SK-N-SH (cell line): ENCODE measurements around the gene STT3A. TPM values are rescaled to one million over a fixed set of nuclear protein-coding genes. Genes with fewer than 3 reads are reported as not detected.

ENCODE experiments used
- CTCF ChIA-PET: fragments of 300-600, 350-600 bp; formaldehyde crosslinking; extraction: SDS; loops from one replicate; lab custom pipeline; 2021; lab: Yijun Ruan, JAX
- POLR2A ChIA-PET: fragments of 350-600 bp; sonication (Branson Sonifier 250); formaldehyde crosslinking; extraction: SDS; loops from one replicate; lab custom pipeline; 2020; ENCODE audit warnings: antibody characterized with exemption, inconsistent platforms; lab: Yijun Ruan, JAX
- DNase-seq: peaks from one replicate; pipeline ENCODE4 v3.0.0; 2012
- H2AFZ ChIP-seq: fragments of 200-600 bp; sonication (generic); 2 replicates; pipeline ENCODE4 v1.8.1; 2016; ENCODE audit warnings: antibody characterized with exemption, mild to moderate bottlenecking, low read depth
- H3F3A ChIP-seq: fragments of 200-600 bp; sonication (generic); replicated peaks from 2 replicates; pipeline ENCODE3; 2016; ENCODE audit warnings: antibody characterized with exemption, mild to moderate bottlenecking; ENCODE audit not compliant: insufficient read depth
- H3K27ac ChIP-seq, 2 experiments: fragments of 200-500 bp in 1 of 2; fragments of 200-600 bp in 1 of 2; sonication (Bioruptor generic) in 1 of 2; sonication (generic), shearing (Covaris generic) in 1 of 2; 2 replicates each; pipeline versions ENCODE4 v1.5.1 to v1.6.1; 2014 to 2016; ENCODE audit warnings: low read depth in 2 of 2, inconsistent platforms in 1 of 2, low read length in 1 of 2, mild to moderate bottlenecking in 1 of 2, mixed read lengths in 1 of 2
- H3K27me3 ChIP-seq: fragments of 200-600 bp; sonication (generic), shearing (Covaris generic); 2 replicates; pipeline ENCODE4 v1.6.1; 2016; ENCODE audit warnings: mixed run types; ENCODE audit not compliant: insufficient read depth
- H3K36me3 ChIP-seq, 2 experiments: fragments of 200-500 bp in 1 of 2; fragments of 200-600 bp in 1 of 2; sonication (Bioruptor generic) in 1 of 2; sonication (generic) in 1 of 2; replicated peaks in 1 of 2; 2 replicates each; pipeline versions ENCODE3 to v1.5.1; 2014 to 2016; ENCODE audit warnings: low read length in 1 of 2, mild to moderate bottlenecking in 1 of 2; ENCODE audit not compliant: insufficient read depth in 2 of 2, control insufficient read depth in 1 of 2
- H3K4me1 ChIP-seq, 2 experiments: fragments of 200-500 bp in 1 of 2; fragments of 200-600 bp in 1 of 2; sonication (Bioruptor generic) in 1 of 2; sonication (generic), shearing (Covaris generic) in 1 of 2; 2 replicates each; pipeline versions ENCODE4 v1.5.1 to v1.6.1; 2014 to 2016; ENCODE audit warnings: low read depth in 1 of 2, low read length in 1 of 2, mixed run types in 1 of 2; ENCODE audit not compliant: insufficient read depth in 2 of 2, control insufficient read depth in 1 of 2
- H3K4me2 ChIP-seq: fragments of 200-600 bp; sonication (generic), shearing (Covaris generic); 2 replicates; pipeline ENCODE4 v1.6.1; 2017; ENCODE audit warnings: mixed run types
- H3K4me3 ChIP-seq, 2 experiments: fragments of 200-500 bp in 1 of 2; fragments of 200-600 bp in 1 of 2; sonication (Bioruptor generic) in 1 of 2; sonication (generic), shearing (Covaris generic) in 1 of 2; 2 replicates each; pipeline versions ENCODE4 v1.5.1 to v1.8.1; 2014 to 2016; ENCODE audit warnings: low read depth in 2 of 2, inconsistent platforms in 1 of 2, low read length in 1 of 2, mild to moderate bottlenecking in 1 of 2, mixed read lengths in 1 of 2, moderate library complexity in 1 of 2
- H3K79me2 ChIP-seq: fragments of 200-600 bp; sonication (generic); 2 replicates; pipeline ENCODE4 v1.8.1; 2017; ENCODE audit warnings: mild to moderate bottlenecking; ENCODE audit not compliant: insufficient read depth
- H3K9ac ChIP-seq: fragments of 200-600 bp; sonication (generic); 2 replicates; pipeline ENCODE4 v1.6.1; 2017; ENCODE audit warnings: mixed run types
- H3K9me2 ChIP-seq: fragments of 200-600 bp; sonication (generic); 2 replicates; pipeline ENCODE4 v1.6.1; 2017; ENCODE audit warnings: mixed run types
- H3K9me3 ChIP-seq: fragments of 200-600 bp; sonication (generic); 2 replicates; pipeline ENCODE4 v1.6.1; 2017; ENCODE audit warnings: mixed run types, mild to moderate bottlenecking, moderate library complexity
- H4K20me1 ChIP-seq: fragments of 200-600 bp; sonication (generic); 2 replicates; pipeline ENCODE4 v1.6.1; 2017; ENCODE audit warnings: mild to moderate bottlenecking, mixed run types; ENCODE audit not compliant: insufficient read depth
- JUND ChIP-seq: IDR thresholded peaks from 2 replicates; pipeline ENCODE4 v1.4.0; 2012
- RAD21 ChIP-seq: IDR thresholded peaks from 2 replicates; pipeline ENCODE4 v1.6.1; 2012; ENCODE audit warnings: mild to moderate bottlenecking, low read length
- RFX5 ChIP-seq: IDR thresholded peaks from 2 replicates; pipeline ENCODE4 v1.6.1; 2012; ENCODE audit warnings: mild to moderate bottlenecking, improper control_type of control experiment, low read length
- SMC3 ChIP-seq: IDR thresholded peaks from 2 replicates; pipeline ENCODE4 v1.6.1; 2012; ENCODE audit warnings: low read depth, low read length, improper control_type of control experiment
- TCF12 ChIP-seq: IDR thresholded peaks from 2 replicates; pipeline ENCODE4 v1.4.0; 2012
- WGBS: methylation state at CpG from one replicate; pipeline ENCODE4 v1.1.6; 2017; ENCODE audit warnings: low lambda C conversion rate; 5-methylcytosine and 5-hydroxymethylcytosine counted together
- polyA plus RNA-seq, 3 experiments: library from polyadenylated mRNA; depleted of rRNA; stranded (reverse); fragments of >200 nt; gene quantifications; 2 replicates each; pipeline ENCODE4 v1.2.3, GENCODE V29; 2012
- TF ChIP-seq, protein P1 (sequence below): fragments of 150-350 bp; IDR thresholded peaks from 2 replicates; pipeline ENCODE4 v1.6.1; 2016; ENCODE audit warnings: mild to moderate bottlenecking, low read depth, low read length

The STT3A gene
- polyA plus RNA-seq, 1 of the 3 experiments (the other 2 are of a cell fraction): 101 TPM

DNA sequence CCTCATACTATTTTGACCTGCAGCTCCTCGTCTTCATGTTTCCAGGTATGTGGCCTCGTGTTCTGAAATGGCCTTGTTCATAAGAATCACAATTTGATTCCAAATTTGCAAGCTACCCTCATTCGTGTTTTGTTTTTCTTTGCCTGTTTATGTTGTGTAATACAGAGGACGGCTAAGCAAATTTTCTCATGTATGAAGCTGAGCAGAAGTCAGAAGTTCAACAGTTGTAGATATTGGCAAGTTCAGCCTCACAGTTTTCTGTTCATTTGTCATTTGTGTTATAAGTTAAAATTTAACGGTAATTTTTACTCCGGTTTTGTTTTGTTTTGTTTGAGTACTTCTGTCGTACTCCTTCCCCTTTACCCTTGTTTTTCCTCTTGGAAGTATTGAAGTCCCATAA, 16.9 kb downstream of the STT3A start:
- H3K9ac ChIP-seq: no peak overlapping the region
- H3K36me3 ChIP-seq: peaks cover 86 to 92% of the 10 kb centered on the region in 2 experiments
- WGBS: 84% methylated on average over 7 of the region's 7 CpGs
- no peaks in the 10 kb centered on the region for H3K9me2 ChIP-seq
- H3K79me2 ChIP-seq: no peaks in the 10 kb centered on the region
- no peak overlapping the region for H3K4me2 ChIP-seq
- no peak overlapping the region for H2AFZ ChIP-seq
- ChIA-PET CTCF (interaction anchor here (1.2 kb wide), 1 partner anchor 16 kb away, joined by 4 read pairs; no protein-coding TSS in a partner anchor), POLR2A (no interaction called here)
- H3K4me1 ChIP-seq: no peaks in the 10 kb centered on the region
- no peak overlapping the region for H3K4me3 ChIP-seq
- no peaks in the 10 kb centered on the region for H4K20me1 ChIP-seq
- no peak for TF ChIP-seq RAD21
- no peak for TF ChIP-seq RFX5
- H3K9me3 ChIP-seq: no peaks in the 10 kb centered on the region
- no peaks in the 10 kb centered on the region for H3K27me3 ChIP-seq
- no peak overlapping the region for H3K27ac ChIP-seq
- DNase-seq: no peak
- H3F3A ChIP-seq: no peaks in the 10 kb centered on the region

DNA sequence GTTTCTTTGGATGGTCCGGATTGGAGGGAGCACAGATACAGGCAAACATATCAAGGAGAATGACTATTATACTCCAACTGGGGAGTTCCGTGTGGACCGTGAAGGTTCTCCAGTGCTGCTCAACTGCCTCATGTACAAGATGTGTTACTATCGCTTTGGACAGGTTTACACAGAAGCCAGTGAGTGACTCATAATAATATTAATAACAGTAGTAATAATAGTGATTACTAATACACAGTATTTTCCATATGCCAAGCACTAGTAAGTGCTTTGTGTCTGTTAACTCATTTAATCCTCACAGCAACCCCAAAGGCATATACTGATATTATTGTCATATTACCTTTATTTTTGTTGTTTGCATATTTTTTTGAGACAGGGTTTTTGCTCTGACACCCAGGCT, 25.7 kb downstream of the STT3A start:
- Histone ChIP-seq H3K79me2 (no peaks in the 10 kb centered on the region; the same call in 1 of the 2 replicates), H3K36me3 (peaks cover 71 to 88% of the 10 kb centered on the region in 2 experiments), H3K9ac (no peak overlapping the region), H3K4me3 (no peak overlapping the region), H3K9me3 (no peaks in the 10 kb centered on the region), H3K4me2 (no peak overlapping the region), H3K27me3 (no peaks in the 10 kb centered on the region), H2AFZ (no peak overlapping the region), H3K9me2 (no peaks in the 10 kb centered on the region), H4K20me1 (no peaks in the 10 kb centered on the region), H3F3A (peaks cover 48% of the 10 kb centered on the region), H3K27ac (no peak overlapping the region), H3K4me1 (no peaks in the 10 kb centered on the region; a peak in 1 of 4 replicates)
- WGBS: 92% methylated on average over 4 of the region's 4 CpGs
- TF ChIP-seq, protein P1, sequence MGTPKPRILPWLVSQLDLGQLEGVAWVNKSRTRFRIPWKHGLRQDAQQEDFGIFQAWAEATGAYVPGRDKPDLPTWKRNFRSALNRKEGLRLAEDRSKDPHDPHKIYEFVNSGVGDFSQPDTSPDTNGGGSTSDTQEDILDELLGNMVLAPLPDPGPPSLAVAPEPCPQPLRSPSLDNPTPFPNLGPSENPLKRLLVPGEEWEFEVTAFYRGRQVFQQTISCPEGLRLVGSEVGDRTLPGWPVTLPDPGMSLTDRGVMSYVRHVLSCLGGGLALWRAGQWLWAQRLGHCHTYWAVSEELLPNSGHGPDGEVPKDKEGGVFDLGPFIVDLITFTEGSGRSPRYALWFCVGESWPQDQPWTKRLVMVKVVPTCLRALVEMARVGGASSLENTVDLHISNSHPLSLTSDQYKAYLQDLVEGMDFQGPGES: no peak
- TF ChIP-seq RFX5 (no peak), SMC3 (no peak)
- ChIA-PET POLR2A (no interaction called here), CTCF (no interaction called here)
- DNase-seq: no peak

DNA sequence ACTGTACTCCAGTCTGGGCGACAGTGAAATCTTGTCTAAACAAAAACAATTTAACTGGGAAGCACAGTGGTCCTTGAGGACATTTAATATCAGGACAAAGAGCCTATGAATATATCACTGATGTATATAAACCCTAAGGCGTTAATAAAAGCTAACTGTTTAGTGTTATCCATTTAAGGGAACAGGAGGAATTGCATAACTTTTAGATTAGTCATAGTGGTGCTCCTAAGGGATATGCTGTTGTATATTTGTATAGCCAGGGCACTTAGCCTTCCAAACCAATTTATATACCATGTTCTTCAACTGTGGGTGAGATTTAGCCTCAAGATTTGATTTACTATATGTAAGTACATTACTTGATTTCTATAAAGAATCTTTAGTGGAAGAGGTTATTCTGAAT, 29.3 kb downstream of the STT3A start:
- Histone ChIP-seq H3K4me2 (no peak overlapping the region), H3K27ac (no peak overlapping the region), H3K4me1 (peaks cover 0 to 7% of the 10 kb centered on the region in 2 experiments; a peak in 3 of 4 replicates), H4K20me1 (no peaks in the 10 kb centered on the region), H3K9ac (no peak overlapping the region), H3K79me2 (peaks cover 14% of the 10 kb centered on the region), H3F3A (peaks cover 70% of the 10 kb centered on the region), H2AFZ (no peak overlapping the region), H3K36me3 (peaks cover 44 to 61% of the 10 kb centered on the region in 2 experiments), H3K27me3 (no peaks in the 10 kb centered on the region), H3K4me3 (no peak overlapping the region), H3K9me3 (no peaks in the 10 kb centered on the region), H3K9me2 (no peaks in the 10 kb centered on the region)
- ChIA-PET POLR2A (no interaction called here), CTCF (no interaction called here)
- TF ChIP-seq JUND (0 out of 2 replicates have a peak, but pooled peaks have one; percentile 28), TCF12 (no peak)
- DNase-seq: no peak
- 61% methylated on average over 2 of the region's 2 CpGs for WGBS
